Right lobe of liver (tissue), 4 donors: ENCODE results near the gene EXOC2.

Experiments
- POLR2A ChIP-seq: fragments of 450-650 bp; IDR thresholded peaks from one replicate; pipeline ENCODE4 v1.6.1; 2017; ENCODE audit warnings: antibody characterized with exemption, mild to moderate bottlenecking
- TF ChIP-seq, protein P1 (sequence below), 4 donors: fragments of 200-600 bp in 3 of 4; fragments of 450-650 bp in 1 of 4; IDR thresholded peaks; one replicate each; pipeline versions ENCODE4 v1.5.1 to v1.8.0; 2016 to 2022; ENCODE audit warnings: antibody characterized with exemption in 4 of 4, mild to moderate bottlenecking in 2 of 4
- donor health status: DM: no; HTN: no; CAD: no.
- donor health status: DM: no; HTN: no; CAD: no.
- donor health status: DM: no; HTN: yes; CAD: no.

GRCh38 chr6:620950-621349 is 72.0 kb downstream of the EXOC2 start:
- TF ChIP-seq POLR2A = no peak
- TF ChIP-seq, protein P1, sequence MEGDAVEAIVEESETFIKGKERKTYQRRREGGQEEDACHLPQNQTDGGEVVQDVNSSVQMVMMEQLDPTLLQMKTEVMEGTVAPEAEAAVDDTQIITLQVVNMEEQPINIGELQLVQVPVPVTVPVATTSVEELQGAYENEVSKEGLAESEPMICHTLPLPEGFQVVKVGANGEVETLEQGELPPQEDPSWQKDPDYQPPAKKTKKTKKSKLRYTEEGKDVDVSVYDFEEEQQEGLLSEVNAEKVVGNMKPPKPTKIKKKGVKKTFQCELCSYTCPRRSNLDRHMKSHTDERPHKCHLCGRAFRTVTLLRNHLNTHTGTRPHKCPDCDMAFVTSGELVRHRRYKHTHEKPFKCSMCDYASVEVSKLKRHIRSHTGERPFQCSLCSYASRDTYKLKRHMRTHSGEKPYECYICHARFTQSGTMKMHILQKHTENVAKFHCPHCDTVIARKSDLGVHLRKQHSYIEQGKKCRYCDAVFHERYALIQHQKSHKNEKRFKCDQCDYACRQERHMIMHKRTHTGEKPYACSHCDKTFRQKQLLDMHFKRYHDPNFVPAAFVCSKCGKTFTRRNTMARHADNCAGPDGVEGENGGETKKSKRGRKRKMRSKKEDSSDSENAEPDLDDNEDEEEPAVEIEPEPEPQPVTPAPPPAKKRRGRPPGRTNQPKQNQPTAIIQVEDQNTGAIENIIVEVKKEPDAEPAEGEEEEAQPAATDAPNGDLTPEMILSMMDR (IDR thresholded peaks at IDR 0.05) = no peak
